Right cardiac atrium (tissue), 5 donors: ENCODE data around the gene IRF3. TPM values are rescaled to one million over a fixed set of nuclear protein-coding genes. Genes with fewer than 3 reads are reported as not detected.
"Not testable (repeated sequence)": the region's sequence is repeated elsewhere in the genome, so short reads cannot be mapped to it uniquely, and the experiment has no call there.

Experiments
- ATAC-seq, 2 donors: fragments of 200-7000 bp; cut with Tn5 transposase; one replicate each; pipeline versions ENCODE4 v1.8.0 to v1.9.1; 2020; ENCODE audit warnings: moderate library complexity in 2 of 2, mild to moderate bottlenecking in 1 of 2
- DNase-seq, 3 donors: peaks; one replicate each; pipeline ENCODE4 v3.0.0-alpha.2; 2020
- H3K27ac ChIP-seq: one replicate; pipeline ENCODE4 v1.5.1; 2013; ENCODE audit warnings: mild to moderate bottlenecking, low read length, control low read depth, moderate library complexity
- H3K27me3 ChIP-seq: one replicate; pipeline ENCODE4 v1.6.1; 2013; ENCODE audit not compliant: control insufficient read depth, insufficient read depth
- H3K4me1 ChIP-seq: one replicate; pipeline ENCODE4 v1.6.1; 2013; ENCODE audit warnings: low read length; ENCODE audit not compliant: control insufficient read depth, insufficient read depth
- H3K4me3 ChIP-seq: one replicate; pipeline ENCODE4 v1.5.1; 2013; ENCODE audit warnings: low read length, control low read depth
- H3K9me3 ChIP-seq: one replicate; pipeline ENCODE4 v1.6.1; 2013; ENCODE audit warnings: low read length; ENCODE audit not compliant: control insufficient read depth
- WGBS: extraction: QIAGEN DNeasy Blood & Tissue Kit; methylation state at CpG from one replicate; pipeline ENCODE4 v1.1.7; 2013; 5-methylcytosine and 5-hydroxymethylcytosine counted together
- intact Hi-C, 4 donors: fragments of 100-400 bp; cut with DNase I; formaldehyde crosslinking; loops; one replicate each; pipeline versions ENCODE4 v1.11.0 to v1.14.0; 2022 to 2023
- polyA plus RNA-seq: library from polyadenylated mRNA; stranded (reverse); fragments of 200-250 nt; gene quantifications from one replicate; pipeline ENCODE4 v1.2.3, GENCODE V29; 2013
- total RNA-seq, 4 donors: library from RNA; stranded (reverse); fragmentation: NEBNext Ultra II Directional; extraction: Animal tissue kit (Norgen Biotek cat#: 25700); gene quantifications; one replicate each; pipeline ENCODE4 v1.2.1, GENCODE V29; 2021
- donor health status: healthy with polysubstance abuse.
- donor health status: DM: no; HTN: yes; CAD: no.
- donor health status: DM: no; HTN: no; CAD: no.
- donor health status: DM: no; HTN: yes; CAD: no; lungs with severe emphysema.
- donor health status: DM: yes; HTN: yes; CAD: no.

Gene IRF3
- total and polyA plus RNA-seq, 5 donors: 34.1 to 58.0 (median 39.6) TPM

GRCh38 chr19:49633273-49633672 is 32.4 kb downstream of the IRF3 start:
- intact Hi-C loops: loop anchor here in 1 of 4 donors (10.0 kb wide), 1 partner anchor 48 kb away; the partner anchor contains the start of genes NOSIP and PRRG2
- WGBS: 63% methylated on average over 9 of the region's 9 CpGs
- not testable (repeated sequence) for H3K4me3 ChIP-seq, ATAC-seq, H3K27ac ChIP-seq, H3K27me3 ChIP-seq, H3K9me3 ChIP-seq
- peaks cover 13% of the 10 kb centered on the region for H3K4me1 ChIP-seq
- peak in 1 of 3 donors; percentile 9 for DNase-seq

- DNase-seq: peak in 2 of 3 donors; percentile 12 to 46
- no peak for ATAC-seq
- H3K27me3 ChIP-seq: no peaks in the 10 kb centered on the region
- WGBS: 93% methylated on average over 5 of the region's 5 CpGs
- H3K27ac ChIP-seq: no peak overlapping the region
- H3K4me3 ChIP-seq: no peak overlapping the region
- no peaks in the 10 kb centered on the region for H3K9me3 ChIP-seq
- H3K4me1 ChIP-seq: peaks cover 13% of the 10 kb centered on the region
- intact Hi-C loops: loop anchor here in 1 of 4 donors (10.0 kb wide), 1 partner anchor 48 kb away; the partner anchor contains the start of genes NOSIP and PRRG2
Observed at GRCh38 chr19:49632576-49632975, 33.1 kb downstream of the IRF3 start.

- Histone ChIP-seq H3K4me1 (peaks cover 10% of the 10 kb centered on the region), H3K27ac (no peak overlapping the region), H3K27me3 (no peaks in the 10 kb centered on the region), H3K9me3 (no peaks in the 10 kb centered on the region), H3K4me3 (no peak overlapping the region)
- 87% methylated on average over 19 of the region's 19 CpGs for WGBS
- ATAC-seq (no peak), DNase-seq (peak in 2 of 3 donors; percentile 39 to 53)
- intact Hi-C loops: loop anchor here in 1 of 4 donors (10.0 kb wide), 1 partner anchor 47 kb away; the partner anchor contains the start of genes NOSIP and PRRG2
Observed at GRCh38 chr19:49631610-49632192, 34.0 kb downstream of the IRF3 start.

GRCh38 chr19:49631014-49631588 is 34.6 kb downstream of the IRF3 start:
- Histone ChIP-seq H3K4me3 (no peak overlapping the region), H3K27me3 (no peaks in the 10 kb centered on the region), H3K27ac (peak overlapping the region; percentile 70), H3K9me3 (no peaks in the 10 kb centered on the region), H3K4me1 (peaks cover 10% of the 10 kb centered on the region)
- DNase-seq (peak in 2 of 3 donors; percentile 38 to 46), ATAC-seq (peak; percentile 33 to 48)
- WGBS: 31% methylated on average over 9 of the region's 9 CpGs
- intact Hi-C loops: loop anchor here in 1 of 4 donors (10.0 kb wide), 1 partner anchor 46 kb away; the partner anchor contains the start of genes NOSIP and PRRG2

GRCh38 chr19:49629659-49630058 is 36.0 kb downstream of the IRF3 start:
- Histone ChIP-seq H3K4me3 (no peak overlapping the region), H3K9me3 (no peaks in the 10 kb centered on the region), H3K4me1 (peaks cover 7% of the 10 kb centered on the region), H3K27ac (no peak overlapping the region), H3K27me3 (no peaks in the 10 kb centered on the region)
- 86% methylated on average over 9 of the region's 9 CpGs for WGBS
- ATAC-seq: no peak
- peak in 2 of 3 donors; percentile 25 to 52 for DNase-seq
- intact Hi-C loops: loop anchor here in 1 of 4 donors (10.0 kb wide), 1 partner anchor 45 kb away; the partner anchor contains the start of genes NOSIP and PRRG2

- H3K4me1 ChIP-seq: peaks cover 7% of the 10 kb centered on the region
- H3K4me3 ChIP-seq: no peak overlapping the region
- H3K27me3 ChIP-seq: no peaks in the 10 kb centered on the region
- intact Hi-C loops: no loop called here
- peak in 1 of 3 donors; percentile 4 for DNase-seq
- 86% methylated on average over 11 of the region's 11 CpGs for WGBS
- no peak overlapping the region for H3K27ac ChIP-seq
- no peaks in the 10 kb centered on the region for H3K9me3 ChIP-seq
- no peak for ATAC-seq
Observed at GRCh38 chr19:49626226-49626625, 39.4 kb downstream of the IRF3 start.

GRCh38 chr19:49624967-49625910 is 40.4 kb downstream of the IRF3 start:
- Histone ChIP-seq H3K9me3 (no peaks in the 10 kb centered on the region), H3K27me3 (no peaks in the 10 kb centered on the region), H3K4me1 (no peaks in the 10 kb centered on the region), H3K27ac (no peak overlapping the region), H3K4me3 (no peak overlapping the region)
- WGBS: 86% methylated on average over 27 of the region's 27 CpGs
- ATAC-seq (peak; percentile 18 to 34), DNase-seq (peak in 1 of 3 donors; percentile 29)
- intact Hi-C loops: no loop called here

GRCh38 chr19:49617860-49618259 is 47.8 kb downstream of the IRF3 start:
- ATAC-seq, intact Hi-C loops, H3K9me3 ChIP-seq, H3K27me3 ChIP-seq, H3K4me1 ChIP-seq, H3K4me3 ChIP-seq, H3K27ac ChIP-seq: not testable (repeated sequence)
- WGBS: 91% methylated on average over 13 of the region's 13 CpGs
- peak in 1 of 3 donors; percentile 6 for DNase-seq

- intact Hi-C loops: no loop called here
- Histone ChIP-seq H3K4me3 (no peak overlapping the region), H3K27me3 (no peaks in the 10 kb centered on the region), H3K9me3 (no peaks in the 10 kb centered on the region), H3K4me1 (peaks cover 2% of the 10 kb centered on the region), H3K27ac (no peak overlapping the region)
- no peak for DNase-seq
- no peak for ATAC-seq
- 94% methylated on average over 7 of the region's 7 CpGs for WGBS
Observed at GRCh38 chr19:49616945-49617344, 48.7 kb downstream of the IRF3 start.

- no peak overlapping the region for H3K4me3 ChIP-seq
- DNase-seq: peak in 1 of 3 donors; percentile 28
- WGBS: 96% methylated on average over 7 of the region's 7 CpGs
- peaks cover 2% of the 10 kb centered on the region for H3K4me1 ChIP-seq
- H3K27ac ChIP-seq: no peak overlapping the region
- intact Hi-C loops: no loop called here
- H3K27me3 ChIP-seq: no peaks in the 10 kb centered on the region
- no peaks in the 10 kb centered on the region for H3K9me3 ChIP-seq
- no peak for ATAC-seq
Observed at GRCh38 chr19:49616532-49616931, 49.1 kb downstream of the IRF3 start.
